Middle frontal gyrus (tissue), 1 donor: ENCODE measurements around the gene PALD1.
"Not testable (repeated sequence)": the region's sequence is repeated elsewhere in the genome, so short reads cannot be mapped to it uniquely, and the experiment has no call there.

Source experiments
- DNase-seq: peaks from one replicate; pipeline ENCODE4 v3.0.0-alpha.2; 2015; ENCODE audit warnings: low spot score; ENCODE audit errors: extremely low spot score

The PALD1 gene

DNA sequence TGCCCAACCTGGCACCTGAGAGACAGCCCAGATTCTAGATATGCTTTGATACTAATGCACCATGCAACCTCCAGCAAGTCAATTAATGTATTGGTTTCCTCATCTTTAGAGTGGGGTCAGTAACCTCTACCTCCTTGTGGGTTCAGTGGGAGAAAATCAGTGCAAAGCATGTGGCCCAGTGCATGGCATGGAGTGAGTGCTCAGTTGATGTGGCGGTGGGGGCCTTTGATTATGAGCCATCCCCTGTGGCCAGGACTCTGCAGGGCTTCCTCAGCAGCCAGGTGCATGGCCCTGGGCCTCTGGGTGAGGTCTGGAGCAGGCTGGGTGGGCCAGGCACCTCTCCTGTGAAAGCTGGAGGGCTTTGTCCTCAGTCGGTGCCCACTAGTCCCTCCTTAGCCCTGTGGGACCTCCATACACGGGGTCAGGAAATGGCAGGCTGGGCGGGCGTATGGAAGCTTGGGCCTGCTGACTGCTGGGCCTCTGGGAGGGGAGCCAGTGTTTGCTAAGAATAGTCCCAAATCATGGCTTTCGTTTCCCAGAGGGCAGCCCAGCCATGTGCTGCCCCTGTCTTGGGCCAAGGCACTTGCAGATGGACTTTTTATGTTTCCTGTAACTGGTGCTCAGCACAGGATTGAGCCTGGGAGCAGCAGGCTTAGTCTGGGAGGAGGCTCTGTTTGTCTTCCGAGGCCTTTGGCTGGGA lies 3.4 kb downstream of the PALD1 start:
- no peak for DNase-seq

- no peak for DNase-seq
These were observed 4.6 kb downstream of the PALD1 start for GRCh38 chr10:70482982-70483760.

GRCh38 chr10:70483872-70484271 lies 5.3 kb downstream of the PALD1 start:
- not testable (repeated sequence) for DNase-seq

GRCh38 chr10:70487824-70488223 lies 9.3 kb downstream of the PALD1 start:
- no peak for DNase-seq

DNA sequence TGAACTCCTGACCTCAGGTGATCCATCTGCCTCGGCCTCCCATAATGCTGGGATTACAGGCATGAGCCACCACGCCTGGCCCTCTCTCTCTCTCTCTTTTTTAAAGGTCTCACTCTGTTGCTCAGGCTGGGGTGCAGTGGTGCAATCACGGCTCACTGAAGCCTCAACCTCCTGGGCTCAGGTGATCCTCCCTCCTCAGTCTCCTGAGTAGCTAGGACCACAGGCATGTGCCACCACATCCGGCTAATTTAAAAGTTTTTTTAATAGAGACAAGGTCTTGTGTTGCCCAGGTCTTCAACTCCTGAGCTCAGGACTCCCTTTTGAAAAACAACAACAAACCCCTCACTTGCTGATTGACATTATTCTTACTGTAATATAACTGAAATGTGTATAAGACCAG lies 11.6 kb downstream of the PALD1 start:
- no peak for DNase-seq

- DNase-seq, result no peak
These were observed 13.0 kb downstream of the PALD1 start for GRCh38 chr10:70491614-70492013.

- DNase-seq, result no peak
These were observed 14.5 kb downstream of the PALD1 start for GRCh38 chr10:70492786-70493659.

GRCh38 chr10:70493660-70494234 lies 15.2 kb downstream of the PALD1 start:
- DNase-seq, result no peak

DNA sequence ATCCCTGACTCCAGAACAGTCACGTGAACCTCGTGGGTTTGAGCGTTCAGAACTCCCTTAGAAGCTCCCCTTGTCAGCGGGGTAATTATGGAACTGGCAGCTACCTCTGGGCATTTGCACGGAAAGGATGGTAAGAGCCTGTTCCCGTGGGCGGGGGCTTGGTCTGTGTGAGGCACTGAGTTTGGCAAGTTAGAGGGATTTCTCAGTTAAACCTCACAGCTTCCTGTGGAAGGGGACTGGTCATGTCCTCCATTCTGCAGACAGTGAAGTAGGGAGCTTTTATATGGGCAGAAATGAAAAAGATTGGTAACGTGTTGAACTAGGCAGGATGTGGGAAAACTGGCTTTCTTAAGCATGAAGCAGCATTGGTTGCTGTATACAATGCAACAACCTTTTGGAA lies 16.0 kb downstream of the PALD1 start:
- DNase-seq, result no peak

GRCh38 chr10:70494966-70495365 lies 16.4 kb downstream of the PALD1 start:
- DNase-seq, result no peak

DNA sequence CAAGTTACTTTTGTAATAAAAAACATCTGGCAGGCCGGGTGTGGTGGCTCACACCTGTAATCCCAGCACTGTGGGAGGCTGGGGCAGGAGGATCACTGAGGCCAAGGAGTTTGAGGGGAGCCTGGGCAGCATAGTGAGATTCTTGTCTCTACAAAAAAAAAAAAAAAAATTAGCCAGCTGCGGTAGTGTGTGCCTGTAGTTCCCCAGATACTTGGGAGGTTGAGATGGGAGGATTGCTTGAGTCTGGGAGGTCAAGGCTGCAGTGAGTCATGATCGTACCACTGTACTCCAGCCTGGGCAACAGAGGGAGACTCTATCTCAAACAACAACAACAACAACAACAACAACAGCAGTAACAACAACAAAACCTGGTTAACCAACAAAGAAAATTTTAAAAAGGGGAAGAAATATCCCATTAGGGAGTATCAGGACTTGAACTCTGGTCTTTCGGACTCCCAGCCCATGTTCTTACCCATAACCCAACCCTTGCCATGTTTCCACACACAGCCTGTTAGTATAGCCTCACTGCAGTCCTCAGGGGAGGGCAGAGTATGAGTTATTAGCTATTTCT lies 17.2 kb downstream of the PALD1 start:
- no peak for DNase-seq

- no peak for DNase-seq
These were observed 18.0 kb downstream of the PALD1 start for GRCh38 chr10:70496341-70497119.

DNA sequence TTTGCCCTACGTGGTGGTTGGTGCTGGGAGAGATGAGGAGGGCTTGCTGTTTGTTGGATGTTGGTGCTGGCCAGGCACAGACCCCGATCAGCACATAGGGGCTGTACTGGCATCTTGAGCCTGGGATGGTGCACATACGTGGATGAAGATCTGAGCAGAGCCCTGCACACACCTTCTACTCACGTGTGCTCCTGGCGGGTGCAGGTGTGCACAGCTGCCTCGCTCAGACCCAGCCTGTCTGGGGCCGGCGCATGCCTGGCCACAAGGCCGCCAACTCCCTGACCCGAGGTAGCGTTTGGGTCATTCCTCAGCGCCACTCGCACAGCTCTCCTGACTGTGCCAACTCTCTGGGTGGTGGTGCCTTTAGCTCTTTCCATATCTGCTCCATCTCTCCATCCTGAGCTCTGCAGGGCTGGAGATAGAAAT lies 18.6 kb downstream of the PALD1 start:
- DNase-seq, result no peak

DNA sequence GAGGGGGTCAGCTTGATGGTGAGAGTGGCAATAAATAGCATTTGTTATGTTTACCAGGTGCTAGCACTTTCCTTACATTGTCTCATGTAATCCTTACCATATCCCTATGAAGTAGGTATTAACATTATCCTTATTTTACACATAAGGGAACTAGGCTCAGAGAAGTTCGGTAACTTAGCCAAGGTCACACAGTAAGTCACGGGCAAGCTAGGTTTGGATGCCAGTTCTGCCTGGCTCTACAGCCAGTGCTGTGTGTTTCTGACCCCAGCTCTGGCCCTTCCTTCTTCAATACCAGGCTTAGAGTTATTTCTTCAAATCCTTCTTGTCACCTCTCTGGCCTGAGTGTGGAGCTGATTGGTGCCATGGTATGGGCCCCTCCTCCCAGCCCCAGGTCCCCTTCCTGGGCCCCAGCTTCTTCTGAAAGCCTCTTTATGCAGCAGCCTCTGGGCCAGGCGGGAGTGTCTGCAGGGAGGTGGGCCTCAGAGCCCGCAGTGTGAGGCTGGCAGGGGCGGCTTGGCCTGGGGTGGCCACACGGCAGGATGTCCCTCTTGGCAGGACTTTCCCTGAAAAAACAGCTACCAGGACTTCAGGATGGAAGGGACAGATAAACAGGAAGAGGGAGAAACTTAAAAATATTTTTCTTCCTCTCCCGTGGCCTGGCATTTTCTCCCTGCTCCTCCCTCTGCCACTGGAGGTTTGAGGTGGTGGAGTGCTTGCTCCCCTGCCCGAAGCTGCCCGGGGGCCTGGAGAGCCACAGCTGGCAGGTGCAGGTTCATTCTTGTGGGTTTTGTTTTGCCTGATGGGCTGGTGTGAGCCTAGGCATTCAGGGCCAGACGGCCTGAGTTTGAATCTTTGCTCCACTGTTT lies 20.6 kb downstream of the PALD1 start:
- DNase-seq, result no peak

- no peak for DNase-seq
These were observed 21.2 kb downstream of the PALD1 start for GRCh38 chr10:70499836-70500167.

- no peak for DNase-seq
These were observed 21.8 kb downstream of the PALD1 start for GRCh38 chr10:70500368-70500767.

DNA sequence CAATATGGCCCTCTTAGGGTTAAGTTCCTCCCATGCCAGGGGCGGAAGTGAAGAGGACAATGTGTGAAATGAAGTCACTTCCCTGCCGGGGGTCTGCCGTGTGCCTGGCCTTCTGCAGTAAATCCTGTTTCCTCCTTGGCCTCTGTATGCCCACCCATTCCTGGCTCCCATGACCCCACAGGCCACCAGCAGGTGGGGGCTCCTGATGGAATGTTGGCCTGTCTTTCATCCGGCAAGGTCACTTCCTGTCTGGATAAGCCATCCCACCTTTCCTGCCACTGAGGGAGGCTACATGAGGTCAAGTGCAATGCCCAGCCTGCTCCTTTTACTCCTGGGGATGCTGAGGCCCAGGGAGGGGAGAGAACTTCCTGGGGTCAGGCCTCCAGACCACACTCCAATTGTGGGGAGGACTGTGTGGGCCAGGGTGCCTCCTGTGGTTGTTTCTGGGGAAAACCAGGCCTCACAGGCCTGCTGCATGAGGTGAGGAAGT lies 22.3 kb downstream of the PALD1 start:
- no peak for DNase-seq

GRCh38 chr10:70502406-70502805 lies 23.8 kb downstream of the PALD1 start:
- no peak for DNase-seq

DNA sequence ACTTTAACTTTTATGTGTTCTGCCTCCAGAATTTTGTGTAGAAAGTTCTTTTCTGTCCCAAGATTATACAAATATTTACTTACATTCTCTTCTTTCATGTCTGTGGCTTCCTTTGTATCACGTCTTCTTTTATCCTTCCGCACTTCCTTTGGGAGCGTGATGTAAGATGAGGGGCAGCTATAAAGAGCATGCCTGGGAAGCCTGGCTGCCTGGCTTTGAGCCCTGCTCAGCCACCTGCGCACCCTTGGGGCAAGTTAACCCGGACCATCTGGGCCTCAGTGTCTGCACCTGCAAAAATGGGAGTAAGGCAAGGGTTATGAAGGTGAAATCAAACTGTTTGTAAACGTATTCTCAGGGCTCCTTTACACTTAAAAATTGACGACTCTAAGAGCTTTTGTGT lies 25.2 kb downstream of the PALD1 start:
- no peak for DNase-seq
